Cerebellar cortex (tissue), 1 donor: ENCODE results near the gene CCDC106.

ENCODE experiments used
- DNase-seq: peaks from one replicate; pipeline ENCODE4 v3.0.0-alpha.2; 2015; ENCODE audit warnings: low spot score

The CCDC106 gene

GRCh38 chr19:55684946-55685681 is 37.1 kb downstream of the CCDC106 start:
- DNase-seq = no peak

- DNase-seq = no peak
Observed at GRCh38 chr19:55685776-55686175, 37.8 kb downstream of the CCDC106 start.

GRCh38 chr19:55686311-55687050 is 38.5 kb downstream of the CCDC106 start:
- no peak for DNase-seq

GRCh38 chr19:55687281-55688201 is 39.5 kb downstream of the CCDC106 start:
- DNase-seq = no peak

GRCh38 chr19:55688422-55689218 is 40.6 kb downstream of the CCDC106 start:
- no peak for DNase-seq

- DNase-seq = no peak
Observed at GRCh38 chr19:55689411-55690108, 41.5 kb downstream of the CCDC106 start.

GRCh38 chr19:55690109-55690768 is 42.2 kb downstream of the CCDC106 start:
- DNase-seq = no peak

- no peak for DNase-seq
Observed at GRCh38 chr19:55690769-55691545, 42.9 kb downstream of the CCDC106 start.

GRCh38 chr19:55691561-55692481 is 43.8 kb downstream of the CCDC106 start:
- DNase-seq = no peak

GRCh38 chr19:55692681-55693081 is 44.7 kb downstream of the CCDC106 start:
- no peak for DNase-seq

- no peak for DNase-seq
Observed at GRCh38 chr19:55693336-55693974, 45.4 kb downstream of the CCDC106 start.

- no peak for DNase-seq
Observed at GRCh38 chr19:55694241-55694655, 46.2 kb downstream of the CCDC106 start.

GRCh38 chr19:55694656-55695491 is 46.9 kb downstream of the CCDC106 start:
- DNase-seq = no peak

- no peak for DNase-seq
Observed at GRCh38 chr19:55695511-55696290, 47.7 kb downstream of the CCDC106 start.

GRCh38 chr19:55696301-55697068 is 48.5 kb downstream of the CCDC106 start:
- DNase-seq = no peak
